DOHH2 (cell line): ENCODE measurements around the gene TAF4B.

Experiments
- EZH2phosphoT487 ChIP-seq: fragments of 200-600 bp; sonication (generic); IDR thresholded peaks from 2 replicates; pipeline ENCODE4 v1.6.1; 2017; ENCODE audit warnings: borderline replicate concordance, mild to moderate bottlenecking, antibody characterized with exemption, low read length, moderate library complexity, mixed read lengths
- TF ChIP-seq, protein P1 (sequence below): fragments of 200-600 bp; sonication (generic); IDR thresholded peaks from one replicate; pipeline ENCODE4 v1.5.1; 2014; ENCODE audit warnings: antibody characterized with exemption, mild to moderate bottlenecking, low read depth, low read length; ENCODE audit not compliant: poor library complexity, severe bottlenecking

GRCh38 chr18:26205318-26205717 lies 20.9 kb upstream of the TAF4B start:
- TF ChIP-seq, protein P1, sequence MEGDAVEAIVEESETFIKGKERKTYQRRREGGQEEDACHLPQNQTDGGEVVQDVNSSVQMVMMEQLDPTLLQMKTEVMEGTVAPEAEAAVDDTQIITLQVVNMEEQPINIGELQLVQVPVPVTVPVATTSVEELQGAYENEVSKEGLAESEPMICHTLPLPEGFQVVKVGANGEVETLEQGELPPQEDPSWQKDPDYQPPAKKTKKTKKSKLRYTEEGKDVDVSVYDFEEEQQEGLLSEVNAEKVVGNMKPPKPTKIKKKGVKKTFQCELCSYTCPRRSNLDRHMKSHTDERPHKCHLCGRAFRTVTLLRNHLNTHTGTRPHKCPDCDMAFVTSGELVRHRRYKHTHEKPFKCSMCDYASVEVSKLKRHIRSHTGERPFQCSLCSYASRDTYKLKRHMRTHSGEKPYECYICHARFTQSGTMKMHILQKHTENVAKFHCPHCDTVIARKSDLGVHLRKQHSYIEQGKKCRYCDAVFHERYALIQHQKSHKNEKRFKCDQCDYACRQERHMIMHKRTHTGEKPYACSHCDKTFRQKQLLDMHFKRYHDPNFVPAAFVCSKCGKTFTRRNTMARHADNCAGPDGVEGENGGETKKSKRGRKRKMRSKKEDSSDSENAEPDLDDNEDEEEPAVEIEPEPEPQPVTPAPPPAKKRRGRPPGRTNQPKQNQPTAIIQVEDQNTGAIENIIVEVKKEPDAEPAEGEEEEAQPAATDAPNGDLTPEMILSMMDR, result no peak
- no peak for TF ChIP-seq EZH2phosphoT487
